ENCODE measurements around the gene DHX57. TPM values are rescaled to one million over a fixed set of nuclear protein-coding genes. Genes with fewer than 3 reads are reported as not detected.

DHX57 gene
- polyA plus RNA-seq, 1 donor from 2014 or later: 44.0 TPM

- no peak overlapping the region for H3K4me3 ChIP-seq (ENCODE audit: low read length)
- peaks cover 12% of the 10 kb centered on the region for H3K36me3 ChIP-seq (ENCODE audit: insufficient read depth, low read length)
- no peak overlapping the region for H3K9ac ChIP-seq (ENCODE audit: low read length)
- no peak overlapping the region for H3K27ac ChIP-seq (ENCODE audit: low read length)
- H3K27me3 ChIP-seq (ENCODE audit: insufficient read depth, low read depth, low read length): no peaks in the 10 kb centered on the region
- H2AFZ ChIP-seq (ENCODE audit: low read depth, low read length): no peak overlapping the region
- H3K9me3 ChIP-seq (ENCODE audit: low read length): no peaks in the 10 kb centered on the region
- no peak overlapping the region for H3K4me2 ChIP-seq (ENCODE audit: low read length)
- TF ChIP-seq TAF1 (IDR thresholded peaks at IDR 0.05; ENCODE audit: low read depth) (no peak), POLR2AphosphoS5 (IDR thresholded peaks at IDR 0.05) (no peak), EZH2 (IDR thresholded peaks at IDR 0.05; ENCODE audit: borderline replicate concordance, insufficient read depth, low read length, poor library complexity, severe bottlenecking) (no peak)
- H3F3A ChIP-seq (ENCODE audit: insufficient read depth, low read length, poor library complexity, severe bottlenecking): no peaks in the 10 kb centered on the region
- no peaks in the 10 kb centered on the region for H3K79me2 ChIP-seq (replicated peaks; ENCODE audit: insufficient read depth, low read length)
- no peaks in the 10 kb centered on the region for H3K9me2 ChIP-seq (ENCODE audit: insufficient read depth, low read length)
- H4K20me1 ChIP-seq (ENCODE audit: insufficient read depth): no peaks in the 10 kb centered on the region
These were observed 52.3 kb downstream of the DHX57 start for GRCh38 chr2:38823386-38823785.

GRCh38 chr2:38818565-38818964 lies 57.2 kb downstream of the DHX57 start:
- no peak overlapping the region for H2AFZ ChIP-seq (ENCODE audit: low read depth, low read length)
- no peak overlapping the region for H3K4me2 ChIP-seq (ENCODE audit: low read length)
- H3K9me3 ChIP-seq (ENCODE audit: low read length): no peaks in the 10 kb centered on the region
- no peaks in the 10 kb centered on the region for H3K27me3 ChIP-seq (ENCODE audit: insufficient read depth, low read depth, low read length)
- no peak overlapping the region for H3K4me3 ChIP-seq (ENCODE audit: low read length)
- no peaks in the 10 kb centered on the region for H3K9me2 ChIP-seq (ENCODE audit: insufficient read depth, low read length)
- no peaks in the 10 kb centered on the region for H3F3A ChIP-seq (ENCODE audit: insufficient read depth, low read length, poor library complexity, severe bottlenecking)
- H3K36me3 ChIP-seq (ENCODE audit: insufficient read depth, low read length): peaks cover 9% of the 10 kb centered on the region
- H3K9ac ChIP-seq (ENCODE audit: low read length): no peak overlapping the region
- no peaks in the 10 kb centered on the region for H3K79me2 ChIP-seq (replicated peaks; ENCODE audit: insufficient read depth, low read length)
- no peaks in the 10 kb centered on the region for H4K20me1 ChIP-seq (ENCODE audit: insufficient read depth)
- TF ChIP-seq EZH2 (IDR thresholded peaks at IDR 0.05; ENCODE audit: borderline replicate concordance, insufficient read depth, low read length, poor library complexity, severe bottlenecking) (no peak), EP300 (conservative IDR thresholded peaks at IDR 0.05; ENCODE audit: poor library complexity, severe bottlenecking) (no peak), TAF1 (IDR thresholded peaks at IDR 0.05; ENCODE audit: low read depth) (no peak), SMC3 (conservative IDR thresholded peaks at IDR 0.05; ENCODE audit: poor library complexity) (no peak), MXI1 (conservative IDR thresholded peaks at IDR 0.05; ENCODE audit: poor library complexity, severe bottlenecking) (no peak)
- TF ChIP-seq, protein P1, sequence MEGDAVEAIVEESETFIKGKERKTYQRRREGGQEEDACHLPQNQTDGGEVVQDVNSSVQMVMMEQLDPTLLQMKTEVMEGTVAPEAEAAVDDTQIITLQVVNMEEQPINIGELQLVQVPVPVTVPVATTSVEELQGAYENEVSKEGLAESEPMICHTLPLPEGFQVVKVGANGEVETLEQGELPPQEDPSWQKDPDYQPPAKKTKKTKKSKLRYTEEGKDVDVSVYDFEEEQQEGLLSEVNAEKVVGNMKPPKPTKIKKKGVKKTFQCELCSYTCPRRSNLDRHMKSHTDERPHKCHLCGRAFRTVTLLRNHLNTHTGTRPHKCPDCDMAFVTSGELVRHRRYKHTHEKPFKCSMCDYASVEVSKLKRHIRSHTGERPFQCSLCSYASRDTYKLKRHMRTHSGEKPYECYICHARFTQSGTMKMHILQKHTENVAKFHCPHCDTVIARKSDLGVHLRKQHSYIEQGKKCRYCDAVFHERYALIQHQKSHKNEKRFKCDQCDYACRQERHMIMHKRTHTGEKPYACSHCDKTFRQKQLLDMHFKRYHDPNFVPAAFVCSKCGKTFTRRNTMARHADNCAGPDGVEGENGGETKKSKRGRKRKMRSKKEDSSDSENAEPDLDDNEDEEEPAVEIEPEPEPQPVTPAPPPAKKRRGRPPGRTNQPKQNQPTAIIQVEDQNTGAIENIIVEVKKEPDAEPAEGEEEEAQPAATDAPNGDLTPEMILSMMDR (IDR thresholded peaks at IDR 0.05; ENCODE audit: poor library complexity, severe bottlenecking): no peak
- no peak overlapping the region for H3K27ac ChIP-seq (ENCODE audit: low read length)

- TF ChIP-seq EP300 (conservative IDR thresholded peaks at IDR 0.05; ENCODE audit: poor library complexity, severe bottlenecking): no peak
- H4K20me1 ChIP-seq (ENCODE audit: insufficient read depth): no peaks in the 10 kb centered on the region
- H3K27me3 ChIP-seq (ENCODE audit: insufficient read depth, low read depth, low read length): no peaks in the 10 kb centered on the region
- no peaks in the 10 kb centered on the region for H3K9me3 ChIP-seq (ENCODE audit: low read length)
- no peaks in the 10 kb centered on the region for H3K79me2 ChIP-seq (replicated peaks; ENCODE audit: insufficient read depth, low read length)
- no peaks in the 10 kb centered on the region for H3F3A ChIP-seq (ENCODE audit: insufficient read depth, low read length, poor library complexity, severe bottlenecking)
- H2AFZ ChIP-seq (ENCODE audit: low read depth, low read length): no peak overlapping the region
- no peak overlapping the region for H3K4me3 ChIP-seq (ENCODE audit: low read length)
- no peak overlapping the region for H3K27ac ChIP-seq (ENCODE audit: low read length)
- H3K9me2 ChIP-seq (ENCODE audit: insufficient read depth, low read length): no peaks in the 10 kb centered on the region
- H3K4me2 ChIP-seq (ENCODE audit: low read length): no peak overlapping the region
- peaks cover 6% of the 10 kb centered on the region for H3K36me3 ChIP-seq (ENCODE audit: insufficient read depth, low read length)
- H3K9ac ChIP-seq (ENCODE audit: low read length): no peak overlapping the region
These were observed 59.8 kb downstream of the DHX57 start for GRCh38 chr2:38815936-38816335.

DNA sequence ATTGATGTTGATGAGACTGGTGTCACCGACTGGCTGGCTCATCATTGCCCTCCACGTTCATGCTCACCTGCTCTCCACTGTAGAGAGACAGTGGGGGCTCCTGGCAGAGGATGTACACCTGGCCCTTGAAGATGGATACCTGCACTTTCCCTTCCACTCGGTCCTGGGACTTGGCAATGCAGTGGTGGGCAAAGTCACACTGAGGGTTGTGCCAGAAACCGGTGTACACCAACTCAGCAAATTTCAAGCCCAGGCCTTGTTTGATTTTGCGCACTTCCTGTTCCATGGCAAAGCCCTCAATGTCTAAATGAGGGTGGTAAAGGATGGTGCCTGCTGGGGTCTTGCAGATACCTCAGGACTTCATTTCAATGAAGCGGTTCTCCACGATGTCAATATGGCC lies 65.2 kb downstream of the DHX57 start:
- Histone ChIP-seq H3K9me3 (ENCODE audit: low read length) (no peaks in the 10 kb centered on the region), H4K20me1 (ENCODE audit: insufficient read depth) (no peaks in the 10 kb centered on the region), H3K9me2 (ENCODE audit: insufficient read depth, low read length) (no peaks in the 10 kb centered on the region), H2AFZ (ENCODE audit: low read depth, low read length) (no peak overlapping the region), H3K27me3 (ENCODE audit: insufficient read depth, low read depth, low read length) (no peaks in the 10 kb centered on the region), H3F3A (ENCODE audit: insufficient read depth, low read length, poor library complexity, severe bottlenecking) (no peaks in the 10 kb centered on the region), H3K4me2 (ENCODE audit: low read length) (no peak overlapping the region), H3K4me3 (ENCODE audit: low read length) (no peak overlapping the region), H3K79me2 (replicated peaks; ENCODE audit: insufficient read depth, low read length) (no peaks in the 10 kb centered on the region), H3K9ac (ENCODE audit: low read length) (no peak overlapping the region), H3K27ac (ENCODE audit: low read length) (no peak overlapping the region), H3K36me3 (ENCODE audit: insufficient read depth, low read length) (peaks cover 11% of the 10 kb centered on the region)
- no peak for TF ChIP-seq RAD21 (conservative IDR thresholded peaks at IDR 0.05)
- TF ChIP-seq, protein P1 (IDR thresholded peaks at IDR 0.05; ENCODE audit: poor library complexity, severe bottlenecking): no peak
- TF ChIP-seq EP300 (conservative IDR thresholded peaks at IDR 0.05; ENCODE audit: poor library complexity, severe bottlenecking): no peak
- no peak for TF ChIP-seq EZH2 (IDR thresholded peaks at IDR 0.05; ENCODE audit: borderline replicate concordance, insufficient read depth, low read length, poor library complexity, severe bottlenecking)
- TF ChIP-seq TAF1 (IDR thresholded peaks at IDR 0.05; ENCODE audit: low read depth): no peak
- no peak for TF ChIP-seq MXI1 (conservative IDR thresholded peaks at IDR 0.05; ENCODE audit: poor library complexity, severe bottlenecking)
- no peak for TF ChIP-seq REST (IDR thresholded peaks at IDR 0.05; ENCODE audit: borderline replicate concordance)
- TF ChIP-seq POLR2AphosphoS5 (IDR thresholded peaks at IDR 0.05): no peak
- TF ChIP-seq SMC3 (conservative IDR thresholded peaks at IDR 0.05; ENCODE audit: poor library complexity): no peak
